CD4-positive, alpha-beta T cell (primary cell): ENCODE data around the gene PCDHGB1. TPM values are rescaled to one million over a fixed set of nuclear protein-coding genes. Genes with fewer than 3 reads are reported as not detected.

Source experiments
- ATAC-seq: fragments of 200-7000 bp; cut with Tn5 transposase; one replicate; pipeline ENCODE4 v1.10.0; 2022; ENCODE audit warnings: mild to moderate bottlenecking; ENCODE audit not compliant: poor library complexity
- CTCF ChIA-PET: fragments of 350-600 bp; sonication (Branson Sonifier 250); formaldehyde crosslinking; loops from one replicate; lab custom pipeline; 2021; ENCODE audit warnings: antibody characterized with exemption, inconsistent platforms; lab: Charles Lee
- POLR2A ChIA-PET: fragments of 350-600 bp; sonication (Branson Sonifier 250); formaldehyde crosslinking; loops from one replicate; lab custom pipeline; 2021; ENCODE audit warnings: antibody characterized with exemption, inconsistent platforms; lab: Charles Lee
- DNase-seq, 14 experiments: peaks; one replicate each; pipeline ENCODE4 v3.0.0-alpha.2; 2013 to 2020; ENCODE audit warnings: mixed read lengths in 2 of 14
- H3K27ac ChIP-seq, 2 donors: one replicate each; pipeline versions ENCODE4 v1.5.1 to v1.7.0; 2013; ENCODE audit warnings: low read length in 2 of 2, low read depth in 1 of 2, mild to moderate bottlenecking in 1 of 2
- H3K27me3 ChIP-seq, 2 experiments: 1 replicate in 1 of 2; 2 replicates in 1 of 2; pipeline versions ENCODE4 v1.6.1 to v1.7.0; 2013; ENCODE audit warnings: low read length in 2 of 2, control low read depth in 1 of 2, mild to moderate bottlenecking in 1 of 2, moderate library complexity in 1 of 2; ENCODE audit not compliant: insufficient read depth in 2 of 2, control insufficient read depth in 1 of 2
- H3K36me3 ChIP-seq: one replicate; pipeline ENCODE4 v1.6.1; 2013; ENCODE audit warnings: low read length, control low read depth; ENCODE audit not compliant: insufficient read depth
- H3K4me1 ChIP-seq: one replicate; pipeline ENCODE4 v1.6.1; 2013; ENCODE audit warnings: low read length, control low read depth; ENCODE audit not compliant: insufficient read depth
- H3K4me3 ChIP-seq: one replicate; pipeline ENCODE4 v1.5.1; 2013; ENCODE audit warnings: mild to moderate bottlenecking, low read length, moderate library complexity
- H3K9me3 ChIP-seq, 2 experiments: 1 replicate in 1 of 2; 2 replicates in 1 of 2; pipeline versions ENCODE4 v1.6.1 to v1.7.0; 2013; ENCODE audit warnings: low read length in 2 of 2, mild to moderate bottlenecking in 2 of 2, control low read depth in 1 of 2, moderate library complexity in 1 of 2; ENCODE audit not compliant: control insufficient read depth in 1 of 2, insufficient read depth in 1 of 2
- H3K27ac Mint-ChIP-seq: one replicate; pipeline ENCODE4 v1.8.0; 2020; ENCODE audit warnings: mixed read lengths
- H3K27me3 Mint-ChIP-seq: one replicate; pipeline ENCODE4 v1.8.0; 2021; ENCODE audit warnings: mixed read lengths
- H3K36me3 Mint-ChIP-seq: one replicate; pipeline ENCODE4 v1.8.0; 2021; ENCODE audit warnings: low read depth, mixed read lengths
- H3K4me1 Mint-ChIP-seq: one replicate; pipeline ENCODE4 v1.8.0; 2021; ENCODE audit warnings: low read depth, mixed read lengths
- H3K4me3 Mint-ChIP-seq: one replicate; pipeline ENCODE4 v1.8.0; 2020; ENCODE audit warnings: mild to moderate bottlenecking, mixed read lengths
- H3K9me3 Mint-ChIP-seq: one replicate; pipeline ENCODE4 v1.8.0; 2020; ENCODE audit warnings: mixed read lengths
- CTCF ChIP-seq: fragments of 200-600 bp; IDR thresholded peaks from one replicate; pipeline ENCODE4 v1.8.0; 2022; ENCODE audit warnings: antibody characterized with exemption, mild to moderate bottlenecking
- intact Hi-C, 2 experiments: fragments of 100-400 bp; cut with DNase I in 1 of 2; cut with micrococcal nuclease in 1 of 2; formaldehyde crosslinking; loops; one replicate each; pipeline versions ENCODE4 v1.15.1 to v1.9.0; 2023 to 2025; cut with DNase I, micrococcal nuclease
- total RNA-seq, 174 experiments: library from RNA in 2 of 174; stranded (reverse) in 2 of 174; gene quantifications; one replicate each; pipeline ENCODE4 v1.2.3 and lab custom pipeline; 2021 to 2026

Gene PCDHGB1
- total RNA-seq, 2 experiments from 2014 or later = 0.05 TPM; not detected in 1

- no peak overlapping the region for H3K4me3 Mint-ChIP-seq
- Histone ChIP-seq H3K9me3 (peaks cover 38 to 55% of the 10 kb centered on the region in 2 experiments), H3K4me1 (peaks cover 8% of the 10 kb centered on the region), H3K27ac (no peak overlapping the region), H3K4me3 (no peak overlapping the region), H3K27me3 (peaks cover 62 to 79% of the 10 kb centered on the region in 2 experiments), H3K36me3 (no peaks in the 10 kb centered on the region)
- DNase-seq = no peak
- peaks cover 25% of the 10 kb centered on the region for H3K9me3 Mint-ChIP-seq
- ATAC-seq = no peak
- intact Hi-C loops = loop anchor here (10.0 kb wide), 2 partner anchors 49 to 141 kb away; partner anchors contain the start of genes PCDHB14 (in 1 of the 2), PCDHGA10 (in 1 of the 2) and PCDHGB7 (in 1 of the 2)
- H3K4me1 Mint-ChIP-seq = peaks cover 11% of the 10 kb centered on the region
- ChIA-PET CTCF (no interaction called here), POLR2A (no interaction called here)
- no peak overlapping the region for H3K27ac Mint-ChIP-seq
- peaks cover 36% of the 10 kb centered on the region for H3K36me3 Mint-ChIP-seq
- TF ChIP-seq CTCF = no peak
- peaks cover 89% of the 10 kb centered on the region for H3K27me3 Mint-ChIP-seq
Observed at GRCh38 chr5:141366016-141366896, 16.4 kb downstream of the PCDHGB1 start.

GRCh38 chr5:141369994-141370848, 20.3 kb downstream of the PCDHGB1 start, which contains the start of gene PCDHGB3:
Gene PCDHGB3, plus strand, starts transcription at chr5:141370242. Its CDS starts 153 bp downstream, at chr5:141370395.
- Histone ChIP-seq H3K4me3 (peak within 1 kb of the TSS; percentile 36), H3K27ac (no peak within 1 kb of the TSS), H3K36me3 (no peaks in the 10 kb centered on the region), H3K27me3 (peaks cover 71 to 76% of the 10 kb centered on the region in 2 experiments), H3K4me1 (peaks cover 8% of the 10 kb centered on the region), H3K9me3 (peaks cover 51 to 57% of the 10 kb centered on the region in 2 experiments)
- Mint-ChIP-seq H3K27ac (no peak within 1 kb of the TSS), H3K4me1 (peaks cover 11% of the 10 kb centered on the region), H3K4me3 (peak within 1 kb of the TSS; percentile 80), H3K27me3 (peaks cover 91% of the 10 kb centered on the region), H3K9me3 (peaks cover 21% of the 10 kb centered on the region), H3K36me3 (peaks cover 34% of the 10 kb centered on the region)
- peak; percentile 83 for ATAC-seq
- intact Hi-C loops = loop anchor here (10.0 kb wide), 2 partner anchors 45 to 145 kb away; partner anchors contain the start of genes PCDHB14 (in 1 of the 2), PCDHGA10 (in 1 of the 2) and PCDHGB7 (in 1 of the 2)
- ChIA-PET POLR2A (interaction anchor here (1.6 kb wide), 1 partner anchor 50 kb away, joined by 9 read pairs; the partner anchor contains the start of gene TAF7), CTCF (interaction anchor here (0.5 to 2.7 kb wide), 13 partner anchors 10 to 312 kb away, joined by 3 to 13 read pairs (median 4); partner anchors contain the start of genes PCDHGA12, PCDHGB1, PCDHGB2 and PCDHGB5)
- DNase-seq = peak in 9 of 14 experiments; percentile 4 to 61 (median 28)
- TF ChIP-seq CTCF = no peak
